ENCODE data around the gene TENM4.

The TENM4 gene

DNA sequence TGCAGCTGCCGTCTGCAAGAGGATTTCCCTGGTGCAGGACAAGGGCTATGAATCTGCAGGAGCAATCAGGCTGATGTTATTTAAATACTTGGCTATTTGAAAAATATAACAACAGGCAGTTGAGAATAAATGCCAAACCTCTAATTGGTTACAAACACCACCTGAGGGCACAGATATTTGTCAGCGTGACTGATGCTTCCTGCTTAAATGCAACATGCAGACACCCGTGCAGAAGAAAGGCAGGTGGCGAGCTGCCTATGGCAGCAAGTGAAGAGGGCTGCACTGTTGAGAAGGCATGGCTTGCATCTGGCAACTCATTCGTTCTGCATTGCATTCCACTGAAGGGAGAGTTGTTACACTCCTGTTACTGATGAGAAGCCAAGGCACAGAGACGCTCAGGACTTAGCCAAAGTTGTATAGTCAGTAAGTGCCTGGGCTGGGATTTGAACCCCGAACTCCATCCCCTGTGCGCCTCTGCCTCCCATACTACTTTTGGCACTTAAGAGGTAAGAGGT is 350.6 kb downstream of the TENM4 start:
- no peak for DNase-seq (ENCODE audit: low read depth in 1 of 2, low spot score in 1 of 2)

DNA sequence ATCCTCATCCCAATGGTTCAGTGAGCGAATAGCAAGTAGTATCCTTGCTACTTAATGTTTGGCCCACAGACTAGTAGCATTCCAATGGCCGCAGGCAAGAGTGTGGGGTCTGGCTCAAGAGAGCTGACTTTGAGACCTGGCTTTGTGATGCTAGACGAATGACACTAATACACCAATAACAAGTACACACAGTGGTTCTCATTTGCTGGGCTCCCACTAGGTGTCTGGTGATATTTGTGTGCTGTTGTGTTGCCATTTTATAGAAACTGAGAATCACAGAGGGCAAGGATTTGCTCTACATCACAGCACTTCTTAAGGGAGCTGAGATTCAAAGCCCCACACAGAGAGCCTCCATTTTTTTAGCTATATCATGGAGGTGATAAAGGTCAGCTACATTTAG is 351.2 kb downstream of the TENM4 start:
- DNase-seq (ENCODE audit: low read depth in 1 of 2, low spot score in 1 of 2), result no peak

DNA sequence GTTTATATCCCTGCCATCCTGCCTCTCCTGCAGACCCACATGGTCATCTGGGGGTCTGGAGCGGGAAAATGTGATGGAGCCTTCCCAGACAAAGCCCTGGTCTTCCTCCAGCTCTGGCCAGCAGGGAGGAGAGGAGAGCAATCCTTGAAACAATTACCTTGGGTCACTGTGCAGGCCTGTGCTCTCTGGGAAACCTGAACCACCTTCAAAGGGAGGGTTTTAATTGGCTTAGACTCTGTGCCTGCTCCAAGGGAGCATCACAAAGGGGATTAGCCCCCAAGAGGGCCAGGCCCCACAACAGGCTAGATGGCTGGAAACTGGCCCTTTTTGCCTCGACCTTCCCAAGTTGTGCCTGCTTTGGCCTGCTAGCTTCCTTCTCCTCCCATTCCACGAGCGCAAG is 351.9 kb downstream of the TENM4 start:
- DNase-seq (ENCODE audit: low read depth in 1 of 2, low spot score in 1 of 2), result no peak

DNA sequence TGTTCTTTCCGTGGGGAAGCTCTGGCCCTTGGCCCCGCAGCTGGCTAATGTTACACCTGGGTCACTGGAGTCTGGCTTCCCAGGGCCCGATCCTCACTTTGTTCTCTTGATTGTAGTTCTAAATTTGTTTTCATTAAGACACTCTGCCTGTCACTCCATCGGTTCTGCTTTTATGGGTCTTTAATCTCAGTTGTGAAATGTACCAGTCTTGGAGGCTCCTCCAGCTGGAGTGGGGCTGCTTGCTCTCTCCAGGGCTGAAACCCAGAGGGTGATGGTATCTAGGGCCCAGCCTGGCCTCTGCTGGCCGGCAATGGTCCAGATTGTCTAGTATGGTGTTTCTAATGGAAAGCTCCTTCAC is 352.9 kb downstream of the TENM4 start:
- DNase-seq (ENCODE audit: low read depth in 1 of 2, low spot score in 1 of 2), result no peak

DNA sequence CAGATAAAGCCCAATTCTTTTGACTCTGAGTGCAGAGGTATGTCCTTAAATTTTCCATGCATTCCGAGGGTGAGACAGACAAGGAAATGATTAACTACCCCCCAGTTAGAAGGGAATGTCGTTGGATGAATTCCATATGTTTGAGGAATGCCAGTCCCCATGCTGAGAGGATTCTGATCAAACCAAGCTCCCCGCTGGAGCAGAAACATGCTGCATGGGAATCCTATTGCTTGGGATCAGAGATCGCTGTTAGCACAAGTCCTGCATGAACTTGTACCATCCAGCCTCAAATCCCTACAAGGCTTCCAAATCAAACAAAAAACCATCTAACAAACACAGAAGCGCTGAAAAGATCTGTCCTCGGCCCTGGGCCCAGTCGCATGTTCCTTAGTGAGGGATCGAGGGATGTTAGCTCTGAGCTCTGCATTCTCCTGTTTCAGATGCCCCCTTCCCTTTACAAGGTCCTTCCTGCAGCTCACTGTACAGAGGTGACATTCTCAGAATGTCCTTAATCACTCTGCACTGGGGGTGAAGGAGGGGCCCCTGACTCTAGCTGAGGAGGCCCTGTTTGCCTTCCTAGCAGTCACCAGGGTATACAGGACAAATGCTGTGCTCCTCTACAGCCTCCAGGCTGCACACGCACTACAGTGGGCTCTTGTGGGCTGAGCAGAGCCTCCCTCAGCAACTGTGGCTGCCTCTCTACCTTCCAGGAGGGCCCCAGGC is 353.4 kb downstream of the TENM4 start:
- DNase-seq (ENCODE audit: low read depth in 1 of 2, low spot score in 1 of 2), result no peak

DNA sequence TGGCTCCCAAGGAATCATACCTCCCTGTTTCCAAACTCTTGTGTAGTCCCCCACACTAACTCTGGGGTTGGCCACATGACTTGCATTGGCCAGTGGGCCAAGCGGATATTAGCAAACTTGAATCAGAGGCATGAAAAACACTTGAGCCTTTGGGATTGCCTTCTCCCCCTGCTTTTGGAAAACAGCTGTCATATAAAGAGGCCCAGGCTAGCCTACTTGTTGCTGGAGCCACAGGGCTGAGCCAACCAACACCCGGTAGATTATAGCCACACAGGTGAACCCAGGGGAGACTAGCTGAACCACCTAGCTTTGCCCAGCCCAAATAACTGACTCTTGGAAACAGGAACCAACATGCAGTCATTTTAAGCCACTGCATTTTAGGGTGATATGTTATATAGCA is 354.8 kb downstream of the TENM4 start:
- DNase-seq (ENCODE audit: low read depth in 1 of 2, low spot score in 1 of 2), result no peak

DNA sequence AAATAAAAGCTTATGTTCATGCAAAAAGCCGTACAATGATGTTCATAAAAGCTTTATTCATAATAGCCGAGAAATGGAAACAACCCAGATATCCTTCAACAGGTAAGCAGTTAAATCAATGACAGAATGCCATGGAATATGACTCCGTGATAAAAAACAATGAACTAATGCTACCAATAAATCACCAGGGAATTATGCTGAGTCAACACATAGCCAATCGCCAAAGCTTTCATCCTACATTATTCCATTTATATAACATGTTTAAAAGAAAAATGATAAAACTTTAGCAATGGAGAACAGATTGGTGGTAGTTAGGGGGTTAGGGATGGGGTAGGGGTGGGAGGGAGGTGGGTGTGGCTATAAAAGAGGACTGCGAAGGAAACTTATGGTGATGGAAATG is 356.4 kb downstream of the TENM4 start:
- DNase-seq (ENCODE audit: low read depth in 1 of 2, low spot score in 1 of 2), result no peak

DNA sequence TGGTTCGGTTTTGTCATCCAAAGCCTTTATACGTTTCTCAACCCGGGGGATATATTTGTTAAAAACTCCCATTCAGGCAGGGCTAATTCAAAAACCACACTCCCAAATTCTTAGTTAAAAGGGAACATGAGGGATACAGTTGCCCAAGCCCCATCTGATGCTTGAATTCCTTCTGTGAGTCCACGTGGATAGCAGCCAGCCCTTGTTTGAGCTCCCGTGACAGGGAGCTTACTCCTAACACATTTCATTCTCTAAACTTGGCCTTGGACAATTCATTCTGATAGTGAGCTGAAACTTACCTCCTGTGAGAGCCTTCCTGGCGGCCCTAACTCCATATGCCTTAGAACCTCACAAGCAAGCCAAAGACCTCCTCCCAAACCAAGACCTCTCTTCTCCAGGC is 357.5 kb downstream of the TENM4 start:
- DNase-seq (ENCODE audit: low read depth in 1 of 2, low spot score in 1 of 2), result no peak

DNA sequence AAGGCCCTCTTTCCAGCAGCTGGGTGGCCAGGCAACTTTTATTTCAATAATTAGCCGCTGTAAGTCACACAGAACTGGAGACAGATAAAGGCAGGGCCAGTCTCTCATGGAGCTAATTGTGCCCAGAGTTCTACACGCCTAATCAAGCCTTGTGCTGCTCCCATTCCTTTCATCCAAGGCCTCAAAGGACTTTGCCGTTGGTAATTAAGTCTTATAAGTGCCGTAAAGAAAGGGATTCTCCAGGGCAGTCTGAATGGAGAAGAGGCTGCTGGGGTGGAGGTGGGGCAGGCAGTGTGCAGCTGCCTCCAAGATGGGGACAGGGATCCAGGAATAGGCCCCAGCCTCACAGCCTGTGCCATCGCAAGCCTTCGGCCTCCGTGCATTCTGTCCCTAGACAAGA is 357.9 kb downstream of the TENM4 start:
- DNase-seq (ENCODE audit: low read depth in 1 of 2, low spot score in 1 of 2), result no peak

DNA sequence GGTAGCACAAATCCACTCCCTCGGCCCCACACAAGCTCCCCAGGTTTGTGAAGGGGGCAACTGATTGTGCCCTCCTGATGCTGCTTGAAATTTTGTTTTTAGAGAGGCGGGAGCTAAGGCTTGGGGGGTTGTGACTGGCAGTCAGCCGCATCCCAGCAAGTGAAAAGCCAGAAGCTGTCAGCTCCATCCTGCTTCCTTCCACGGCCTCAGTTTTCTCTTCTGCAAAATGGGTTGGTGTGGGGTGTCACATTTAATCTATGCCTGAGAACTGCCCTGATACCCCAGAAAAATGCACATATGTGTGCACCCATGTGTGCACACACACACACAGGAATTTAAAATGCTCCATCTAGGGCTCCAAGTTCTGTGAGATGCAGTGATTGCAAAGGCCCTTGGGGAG is 358.6 kb downstream of the TENM4 start:
- no peak for DNase-seq (ENCODE audit: low read depth in 1 of 2, low spot score in 1 of 2)

DNA sequence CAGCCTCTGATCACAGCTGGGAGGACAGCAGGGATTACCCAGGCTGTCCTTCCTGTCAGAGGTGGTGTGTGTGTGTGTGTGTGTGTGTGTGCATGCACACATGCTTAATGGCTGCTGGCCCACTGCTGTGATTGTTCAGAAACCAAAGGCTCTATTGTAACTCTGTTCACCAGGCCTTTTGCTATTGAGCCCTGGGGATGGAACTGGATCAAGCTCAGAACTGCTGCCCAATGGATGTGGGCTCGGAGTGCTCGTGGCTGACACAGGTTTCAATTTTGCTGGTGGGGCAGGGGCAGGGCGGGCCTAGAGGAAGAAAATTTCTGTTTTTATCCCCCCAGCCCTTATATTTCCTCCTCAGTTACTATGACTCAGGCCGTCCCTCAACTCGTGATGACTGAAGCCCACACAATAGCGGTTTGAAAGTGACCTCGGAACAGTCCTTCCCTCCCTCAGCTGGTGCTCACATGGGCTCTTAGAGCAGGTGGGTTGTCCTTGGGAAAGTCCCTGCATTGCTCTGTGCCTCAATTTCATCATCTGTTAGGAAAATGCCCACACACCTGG is 359.3 kb downstream of the TENM4 start:
- DNase-seq (ENCODE audit: low read depth in 1 of 2, low spot score in 1 of 2), result no peak

DNA sequence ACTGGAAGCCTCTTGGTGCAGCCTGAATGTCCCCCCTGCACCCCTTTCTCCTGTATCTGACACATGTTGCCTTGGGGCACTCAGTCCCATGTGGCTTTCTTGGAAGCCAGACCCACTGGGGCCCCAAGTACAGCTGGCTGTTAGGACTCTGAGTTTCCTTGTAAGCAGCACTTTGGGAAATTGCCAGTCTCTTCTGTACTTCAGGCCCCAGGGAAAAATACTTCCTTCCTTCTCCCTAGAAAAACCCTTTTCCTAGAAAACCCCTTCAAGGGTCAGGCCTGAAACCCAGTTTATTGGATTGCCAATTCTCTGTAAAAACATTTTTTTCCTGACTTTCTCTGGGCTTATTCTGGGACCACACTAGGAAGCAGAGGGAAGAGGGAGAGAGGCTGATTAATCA is 360.3 kb downstream of the TENM4 start:
- no peak for DNase-seq (ENCODE audit: low read depth in 1 of 2, low spot score in 1 of 2)

DNA sequence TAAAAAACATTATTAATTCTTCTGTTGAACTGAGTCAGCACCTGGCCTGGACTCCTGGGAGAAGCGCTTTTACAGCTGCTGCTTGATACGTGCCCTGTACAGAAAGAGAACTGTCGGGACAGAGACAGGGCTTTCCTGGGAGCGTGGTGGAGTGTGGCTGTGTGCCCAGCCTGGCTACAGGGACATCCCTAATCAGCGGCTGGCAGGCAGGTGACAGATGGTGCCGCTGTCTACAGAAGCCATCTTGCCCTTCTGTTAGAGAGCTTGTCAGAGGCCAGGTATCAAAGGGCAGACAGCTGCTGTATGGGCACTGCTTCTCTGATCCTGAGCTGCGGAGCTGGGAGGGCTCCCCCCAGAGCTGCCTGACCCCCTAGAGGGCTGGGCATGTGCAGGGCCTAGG is 361.8 kb downstream of the TENM4 start:
- DNase-seq (ENCODE audit: low read depth in 1 of 2, low spot score in 1 of 2), result no peak

DNA sequence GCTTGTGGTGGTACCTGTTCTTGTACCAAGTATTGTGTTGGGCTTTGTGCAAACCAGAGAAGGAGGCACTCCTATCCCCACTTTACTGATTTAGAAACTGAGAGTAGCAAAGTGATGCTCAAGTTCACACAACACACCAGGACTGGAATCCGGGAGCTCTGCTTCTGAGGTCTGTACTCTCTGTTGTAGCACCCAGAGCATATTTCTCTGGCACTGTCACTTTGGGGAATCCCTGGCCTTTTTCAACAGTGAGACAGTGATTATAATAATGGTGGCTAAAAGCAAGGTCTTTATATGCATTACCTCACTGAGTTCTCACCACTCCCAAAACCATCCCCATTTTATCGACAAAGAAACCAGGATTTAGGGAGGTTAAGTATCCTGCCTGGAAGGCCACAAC is 362.4 kb downstream of the TENM4 start:
- no peak for DNase-seq (ENCODE audit: low read depth in 1 of 2, low spot score in 1 of 2)

DNA sequence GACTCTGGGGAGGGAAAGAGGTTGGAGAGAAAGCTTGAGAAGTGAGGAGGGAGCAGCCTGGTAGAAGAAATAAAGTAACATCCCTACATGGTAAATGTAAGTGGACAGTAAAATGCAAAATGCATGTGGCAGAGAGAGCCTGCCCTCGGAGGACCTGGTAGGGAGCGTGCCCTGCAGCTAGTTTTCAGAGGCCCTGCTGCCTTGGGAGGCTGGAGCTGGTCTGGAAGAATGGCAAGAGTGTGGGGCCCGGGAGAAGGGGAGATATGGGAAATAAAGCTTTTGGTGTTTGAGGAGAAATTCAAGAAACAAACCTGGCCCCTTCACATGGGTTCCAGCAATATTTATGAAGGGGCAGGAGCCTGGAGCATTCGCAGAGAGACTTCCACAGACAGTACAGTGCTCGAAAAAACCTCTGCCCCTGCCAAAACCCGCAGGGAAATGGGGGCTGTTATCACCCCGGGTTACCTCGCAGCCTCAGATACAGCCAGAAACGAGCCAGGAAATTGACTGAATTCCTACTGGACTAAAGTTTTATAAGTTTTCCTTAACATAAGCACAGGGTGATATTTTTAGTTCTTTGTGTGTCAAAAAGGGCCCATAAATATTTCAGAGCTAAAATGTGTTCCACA is 363.0 kb downstream of the TENM4 start:
- DNase-seq (ENCODE audit: low read depth in 1 of 2, low spot score in 1 of 2), result no peak

DNA sequence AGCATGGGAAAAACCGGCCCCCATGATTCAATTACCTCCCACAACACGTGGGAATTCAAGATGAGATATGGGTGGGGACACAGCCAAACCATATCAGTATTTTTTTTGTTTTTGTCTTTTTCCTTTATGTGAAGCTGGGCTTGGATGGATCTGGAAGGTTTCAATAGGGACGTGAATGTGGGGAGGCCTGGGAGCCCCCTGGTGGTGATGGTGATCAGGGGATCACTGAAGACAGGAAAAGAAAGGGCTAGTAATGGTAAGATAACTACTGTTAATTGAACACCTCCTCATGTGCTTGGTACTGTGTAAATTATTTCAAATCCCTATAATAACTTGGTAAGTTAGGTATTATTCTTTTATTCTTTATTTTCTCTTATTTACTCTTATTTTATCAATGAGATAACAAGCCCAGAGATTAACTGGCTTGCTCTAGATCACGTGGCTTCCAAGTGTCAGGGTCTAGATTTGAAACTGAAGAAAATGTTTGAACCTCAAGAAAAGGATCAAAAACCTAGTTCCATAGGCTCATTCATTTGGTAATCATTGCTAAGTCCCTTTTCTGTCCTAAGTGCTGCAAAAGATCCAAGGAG is 364.2 kb downstream of the TENM4 start:
- no peak for DNase-seq (ENCODE audit: low read depth in 1 of 2, low spot score in 1 of 2)

DNA sequence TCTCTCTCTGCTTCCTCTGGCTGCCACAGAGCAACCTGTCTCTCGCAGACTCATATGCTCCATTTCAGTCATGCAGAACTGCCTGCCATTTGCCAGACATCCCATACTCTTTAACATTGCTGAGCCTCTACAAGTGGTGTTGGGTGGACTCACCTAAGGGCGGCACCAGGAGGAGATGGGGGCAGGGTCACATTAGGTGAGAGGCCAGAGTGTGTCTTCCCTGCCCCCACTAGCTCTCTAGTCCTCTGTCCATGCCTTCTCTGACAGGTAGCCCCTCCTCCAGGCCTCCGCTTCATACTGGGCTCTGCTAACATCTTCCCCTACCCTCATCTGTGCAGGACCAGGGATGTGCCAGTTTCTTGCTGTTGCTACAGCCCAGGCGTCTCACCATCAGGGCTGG is 366.3 kb downstream of the TENM4 start:
- DNase-seq (ENCODE audit: low read depth in 1 of 2, low spot score in 1 of 2), result no peak

DNA sequence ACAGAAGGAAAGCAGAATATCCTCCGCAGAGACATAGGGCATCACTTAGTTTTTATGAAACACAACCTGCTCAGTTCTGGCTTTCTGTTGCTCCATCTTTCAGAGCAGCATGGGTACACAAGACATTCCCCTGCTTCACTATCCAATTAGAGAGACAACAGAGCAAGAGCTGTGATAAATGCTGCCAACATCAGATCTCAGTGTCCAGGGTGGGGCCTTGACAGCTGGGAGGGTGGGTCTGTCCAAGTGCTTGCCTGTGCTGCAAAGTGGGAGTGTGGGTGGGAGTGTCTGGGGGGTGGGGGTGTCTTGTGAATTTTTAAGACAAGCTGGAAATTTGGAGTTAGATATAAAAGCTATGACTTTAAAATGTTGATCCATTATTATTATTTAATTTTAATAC is 369.6 kb downstream of the TENM4 start:
- DNase-seq (ENCODE audit: low read depth in 1 of 2, low spot score in 1 of 2), result no peak

DNA sequence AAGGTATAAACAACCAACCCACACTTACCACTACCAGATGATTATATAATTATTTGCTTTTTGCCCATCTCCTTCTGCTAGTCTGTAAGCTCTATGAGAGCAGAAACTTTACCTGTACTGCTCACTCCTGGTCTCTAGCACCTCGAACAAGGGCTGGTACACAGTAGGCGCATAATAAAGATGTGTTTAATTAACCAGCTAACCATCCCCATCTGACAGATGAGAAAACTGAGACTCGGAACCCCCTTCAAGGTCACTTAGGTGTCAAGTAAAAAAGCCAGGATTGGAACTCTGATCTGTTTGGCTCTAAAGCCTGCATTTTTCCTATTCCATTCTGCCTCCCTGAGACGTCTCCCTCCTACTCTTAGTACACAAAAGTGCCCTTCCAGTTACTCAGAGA is 370.3 kb downstream of the TENM4 start:
- no peak for DNase-seq (ENCODE audit: low read depth in 1 of 2, low spot score in 1 of 2)

DNA sequence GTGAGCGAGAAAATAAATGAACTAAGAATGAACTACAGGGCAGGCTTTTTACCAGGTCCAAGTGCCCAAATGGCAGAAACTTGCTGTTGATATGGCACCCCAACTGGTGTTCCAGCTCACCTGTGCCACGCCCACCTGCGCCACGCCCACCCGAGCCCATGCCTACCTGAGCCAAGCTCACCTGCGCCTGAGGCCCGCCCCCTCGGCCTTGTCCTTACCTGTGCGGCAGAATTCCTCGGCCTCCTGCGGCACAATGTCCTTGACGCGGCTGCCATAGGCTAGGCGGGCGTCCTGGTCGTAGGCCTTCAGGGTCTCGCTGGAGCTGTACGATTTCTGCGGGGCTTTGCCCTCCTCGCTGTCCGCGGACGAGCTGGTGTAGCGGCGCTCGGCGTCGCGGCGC is 371.3 kb downstream of the TENM4 start:
- DNase-seq (ENCODE audit: low read depth in 1 of 2, low spot score in 1 of 2), result no peak

DNA sequence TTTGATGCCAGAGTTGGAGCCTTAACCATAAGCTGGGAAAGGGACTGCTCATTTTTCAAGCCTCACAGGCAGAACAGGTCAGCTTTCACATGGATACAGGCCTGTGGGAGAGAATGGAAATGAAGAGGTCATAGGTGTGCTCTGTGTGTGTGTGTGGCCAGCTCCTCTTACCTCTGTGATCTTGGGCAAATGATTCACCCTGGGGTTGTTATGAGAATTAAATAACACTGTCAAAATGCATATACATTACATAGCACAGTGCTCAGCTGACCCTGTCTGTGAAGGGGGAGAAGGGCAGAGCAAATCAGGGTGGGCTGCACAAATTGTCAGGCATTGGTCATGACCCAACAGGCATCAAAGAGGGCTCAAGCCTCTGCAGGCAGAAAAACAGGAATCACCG is 372.5 kb downstream of the TENM4 start:
- no peak for DNase-seq (ENCODE audit: low read depth in 1 of 2, low spot score in 1 of 2)

DNA sequence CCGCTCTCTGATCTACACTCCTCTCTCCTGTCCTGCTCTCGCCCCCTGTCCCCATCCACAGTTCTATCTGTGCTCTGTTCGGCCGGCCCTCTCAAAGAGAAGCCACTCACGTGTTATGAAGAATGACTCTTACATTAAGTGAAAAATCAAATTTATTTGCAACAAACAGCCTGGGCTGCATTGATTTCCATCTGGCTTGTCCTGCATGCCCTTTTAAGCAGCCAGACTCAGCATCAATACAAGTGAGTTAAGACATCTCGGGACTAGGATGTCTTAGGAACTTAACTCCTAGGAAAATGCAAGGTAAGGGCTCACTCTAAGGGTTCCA is 373.5 kb downstream of the TENM4 start:
- no peak for DNase-seq (ENCODE audit: low read depth in 1 of 2, low spot score in 1 of 2)

All from activated CD4-positive, alpha-beta T cell treated with anti-CD3 and anti-CD28 coated beads, Interleukin-2, amount 50 U/mL, for 24 hours (primary cell).